C4-2B (cell line): ENCODE data around the gene AKAP12.
"Not testable (repeated sequence)": the region's sequence is repeated elsewhere in the genome, so short reads cannot be mapped to it uniquely, and the experiment has no call there.

Experiments
- H3K27ac ChIP-seq: fragments of 450-650 bp; 2 replicates; pipeline ENCODE4 v1.5.1; 2017
- ZFX ChIP-seq: fragments of 450-650 bp; IDR thresholded peaks from 2 replicates; pipeline ENCODE4 v1.6.1; 2017
- TF ChIP-seq, protein P1 (sequence below): fragments of 450-650 bp; conservative IDR thresholded peaks from 2 replicates; pipeline ENCODE4 v1.5.1; 2017; ENCODE audit warnings: mild to moderate bottlenecking

AKAP12 gene

DNA sequence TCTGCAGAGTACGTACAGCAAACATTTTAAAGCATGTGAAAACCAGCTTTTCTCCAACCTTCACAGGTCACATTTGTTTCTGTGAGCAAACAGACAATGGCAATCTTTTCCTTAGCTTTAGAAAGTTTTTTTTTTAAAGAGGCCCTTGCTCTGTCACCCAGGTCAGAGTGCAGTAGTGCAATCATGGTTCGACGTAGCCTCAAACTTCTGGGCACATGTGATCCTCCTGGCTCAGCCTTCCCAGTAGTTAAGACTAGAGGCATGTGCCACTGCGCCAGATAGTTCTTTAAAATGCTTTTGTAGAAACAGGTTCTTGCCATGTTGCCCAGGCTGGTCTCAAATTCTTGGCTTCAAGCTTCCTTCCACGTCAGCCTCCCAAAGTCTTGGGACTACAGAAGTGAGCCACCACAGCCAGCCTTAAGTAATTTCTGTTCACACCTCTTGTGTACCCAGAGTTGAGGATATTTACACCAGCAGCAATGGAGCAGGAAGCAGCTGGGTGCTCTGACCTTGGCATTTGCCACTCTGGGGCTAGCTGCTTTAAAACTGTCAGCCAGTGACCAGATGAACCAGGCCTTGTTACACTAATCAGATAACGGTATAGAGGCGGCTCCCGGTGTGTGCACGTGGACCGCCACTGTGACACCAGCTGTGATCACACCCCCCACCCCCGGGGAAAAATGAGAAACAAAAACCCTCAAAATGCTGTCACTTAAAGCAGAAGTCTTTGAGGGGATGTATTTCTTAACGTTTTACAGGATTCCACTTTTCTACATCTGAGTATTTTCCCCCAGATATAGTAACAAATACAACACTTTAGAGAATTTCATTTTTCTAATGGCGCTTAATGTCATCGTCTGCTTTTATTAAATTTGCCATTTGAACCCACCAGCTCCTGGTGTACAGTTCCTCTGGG is 71.3 kb downstream of the AKAP12 start:
- H3K27ac ChIP-seq = no peak overlapping the region
- TF ChIP-seq, protein P1, sequence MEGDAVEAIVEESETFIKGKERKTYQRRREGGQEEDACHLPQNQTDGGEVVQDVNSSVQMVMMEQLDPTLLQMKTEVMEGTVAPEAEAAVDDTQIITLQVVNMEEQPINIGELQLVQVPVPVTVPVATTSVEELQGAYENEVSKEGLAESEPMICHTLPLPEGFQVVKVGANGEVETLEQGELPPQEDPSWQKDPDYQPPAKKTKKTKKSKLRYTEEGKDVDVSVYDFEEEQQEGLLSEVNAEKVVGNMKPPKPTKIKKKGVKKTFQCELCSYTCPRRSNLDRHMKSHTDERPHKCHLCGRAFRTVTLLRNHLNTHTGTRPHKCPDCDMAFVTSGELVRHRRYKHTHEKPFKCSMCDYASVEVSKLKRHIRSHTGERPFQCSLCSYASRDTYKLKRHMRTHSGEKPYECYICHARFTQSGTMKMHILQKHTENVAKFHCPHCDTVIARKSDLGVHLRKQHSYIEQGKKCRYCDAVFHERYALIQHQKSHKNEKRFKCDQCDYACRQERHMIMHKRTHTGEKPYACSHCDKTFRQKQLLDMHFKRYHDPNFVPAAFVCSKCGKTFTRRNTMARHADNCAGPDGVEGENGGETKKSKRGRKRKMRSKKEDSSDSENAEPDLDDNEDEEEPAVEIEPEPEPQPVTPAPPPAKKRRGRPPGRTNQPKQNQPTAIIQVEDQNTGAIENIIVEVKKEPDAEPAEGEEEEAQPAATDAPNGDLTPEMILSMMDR = no peak
- no peak for TF ChIP-seq ZFX

DNA sequence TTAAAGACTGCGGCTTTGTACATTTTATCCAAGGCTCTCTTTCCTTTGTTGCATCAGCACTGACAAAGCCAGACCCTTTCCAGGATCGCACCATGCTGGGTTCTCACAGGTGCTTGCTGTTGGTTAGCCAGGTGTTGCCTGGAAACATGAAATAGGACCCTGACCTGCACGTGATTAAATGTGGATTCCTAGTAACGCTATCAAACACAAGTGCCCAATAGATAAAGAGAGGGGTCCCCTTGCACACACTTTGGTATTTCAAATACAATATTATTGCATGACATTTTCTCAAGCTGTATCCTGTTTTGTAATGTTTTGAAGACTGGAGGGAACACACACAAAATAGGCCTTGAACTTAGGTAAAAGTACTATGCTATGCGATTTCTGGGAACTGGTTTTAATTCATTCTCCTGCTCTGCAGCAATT is 73.3 kb downstream of the AKAP12 start:
- no peak for TF ChIP-seq ZFX
- TF ChIP-seq, protein P1 = no peak
- H3K27ac ChIP-seq = no peak overlapping the region

DNA sequence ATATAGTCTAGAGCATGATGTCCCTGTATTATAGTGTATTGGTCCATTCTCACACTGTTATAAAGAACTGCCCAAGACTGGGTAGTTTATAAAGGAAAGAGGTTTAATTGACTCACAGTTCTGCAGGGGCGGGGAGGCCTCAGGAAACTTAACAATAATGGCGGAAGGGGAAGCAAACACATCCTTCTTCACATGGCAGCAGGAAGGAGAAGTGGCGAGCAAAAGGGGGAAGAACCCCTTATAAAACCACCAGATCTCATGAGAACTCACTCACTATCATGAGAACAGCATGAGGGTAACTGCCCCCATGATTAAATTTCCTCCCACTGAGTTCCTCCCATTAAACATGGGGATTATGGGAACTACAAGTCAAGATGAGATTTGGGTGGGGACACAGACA is 75.9 kb downstream of the AKAP12 start:
- not testable (repeated sequence) for H3K27ac ChIP-seq

DNA sequence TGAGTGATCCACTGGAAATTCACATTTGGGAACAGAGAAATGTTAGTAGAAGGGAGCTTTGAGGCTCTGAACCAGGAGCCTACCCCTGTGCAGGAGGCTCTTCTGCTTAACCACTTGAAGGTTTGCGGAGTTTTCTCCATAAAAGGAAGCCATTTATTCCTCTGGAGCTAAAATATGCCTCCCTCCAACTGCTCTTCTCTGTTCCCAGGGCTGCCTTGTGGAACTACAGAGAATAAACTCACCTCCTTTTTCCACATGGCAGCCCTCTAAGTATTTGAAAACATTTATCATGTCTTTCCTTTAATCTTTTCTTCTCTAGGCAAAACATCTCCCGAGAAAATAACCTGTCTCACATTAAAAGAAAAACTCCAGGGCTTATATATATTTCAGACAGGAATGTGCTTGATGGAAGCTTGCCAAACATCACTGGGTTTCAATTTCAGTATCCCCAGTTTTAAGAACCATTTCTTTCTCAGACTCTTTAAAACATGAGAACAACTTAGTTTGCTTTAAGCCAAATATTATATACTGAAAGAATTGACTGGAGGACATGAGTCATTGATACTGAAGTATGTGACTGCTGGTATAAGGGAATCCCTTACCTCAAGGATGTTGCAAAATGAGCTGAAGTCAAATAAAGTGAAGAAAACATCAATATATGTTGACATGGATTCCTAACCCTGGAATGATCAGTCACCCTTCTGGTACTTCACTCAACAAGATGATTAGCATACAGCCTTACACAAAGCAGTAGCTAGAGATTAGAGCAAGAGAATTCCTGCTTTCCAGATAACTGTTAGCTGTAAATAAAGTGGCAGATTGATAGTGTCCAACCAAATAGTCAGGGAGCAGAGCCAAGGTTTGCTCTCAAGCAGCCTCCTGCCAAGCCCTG is 77.6 kb downstream of the AKAP12 start:
- TF ChIP-seq ZFX = no peak
- TF ChIP-seq, protein P1 = no peak
- no peak overlapping the region for H3K27ac ChIP-seq

DNA sequence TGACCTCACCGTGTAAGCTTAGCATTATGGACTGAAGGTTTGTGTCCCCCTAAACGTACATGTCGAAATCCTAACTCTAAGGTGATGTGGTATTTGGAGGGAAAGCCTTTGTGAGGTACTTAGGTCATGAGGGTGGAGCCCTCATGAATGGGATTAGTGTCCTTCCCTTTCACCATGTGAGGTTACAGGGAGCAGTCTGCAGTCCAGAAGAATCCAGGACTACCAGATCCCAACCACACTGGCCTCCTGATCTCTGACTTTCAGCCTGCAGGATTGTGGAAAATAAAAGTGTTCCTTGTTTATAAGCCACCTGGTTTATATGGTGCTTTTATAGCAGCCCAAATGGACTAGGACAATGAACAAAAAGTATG is 78.2 kb downstream of the AKAP12 start:
- no peak overlapping the region for H3K27ac ChIP-seq

DNA sequence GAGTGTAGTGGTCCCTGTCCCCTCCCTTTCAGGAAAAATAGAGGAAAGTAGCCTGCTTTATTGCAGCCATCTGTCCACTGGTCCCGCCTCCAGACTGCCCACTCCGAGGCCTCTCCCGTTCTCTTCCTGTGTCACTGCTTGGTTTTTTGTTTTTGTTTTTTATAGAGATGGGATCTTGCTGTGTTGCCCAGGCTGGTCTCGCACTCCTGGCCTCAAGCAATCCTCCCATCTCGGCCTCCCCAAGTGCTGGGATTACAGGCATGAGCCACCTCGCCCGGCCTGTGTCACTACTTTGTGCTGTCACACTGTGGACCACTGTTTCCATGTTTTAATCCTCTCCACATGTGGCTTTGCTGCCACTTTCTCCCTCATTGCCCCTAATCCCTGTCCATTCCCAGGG is 80.4 kb downstream of the AKAP12 start:
- H3K27ac ChIP-seq = no peak overlapping the region
- TF ChIP-seq, protein P1 = no peak
- no peak for TF ChIP-seq ZFX

More for the DNA sequence above, 78.2 kb downstream of the AKAP12 start:
- TF ChIP-seq, protein P1 = no peak
- no peak for TF ChIP-seq ZFX

DNA sequence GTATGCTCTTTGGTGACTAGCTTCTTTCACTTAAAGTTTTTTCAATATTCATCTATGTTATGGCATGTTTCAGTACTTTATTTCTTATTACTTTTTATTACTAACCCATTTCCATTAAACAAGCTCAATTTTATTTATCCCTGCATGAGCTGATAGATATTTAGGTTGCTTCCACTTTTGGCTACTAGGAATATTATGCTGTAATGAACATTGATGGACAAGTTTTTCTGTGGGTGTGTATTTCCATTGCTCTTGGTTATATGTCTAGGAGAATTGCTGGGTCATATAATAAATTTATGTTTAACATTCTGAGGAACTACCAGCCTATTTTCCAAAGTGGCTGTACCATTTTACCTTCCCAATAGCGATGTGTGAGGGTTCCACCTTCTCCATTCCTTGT is 81.7 kb downstream of the AKAP12 start:
- TF ChIP-seq, protein P1 = no peak
- TF ChIP-seq ZFX = no peak
- no peak overlapping the region for H3K27ac ChIP-seq
